HEK293 (cell line): ENCODE measurements around the gene M1AP.

Source experiments
- BCL11A ChIP-seq: fragments of 450-650 bp; formaldehyde crosslinking; IDR thresholded peaks from 2 replicates; pipeline ENCODE4 v1.5.1; 2016; ENCODE audit warnings: low read depth, missing biosample characterization, missing genetic modification characterization
- GLIS2 ChIP-seq: fragments of 450-650 bp; formaldehyde crosslinking; IDR thresholded peaks from 2 replicates; pipeline ENCODE4 v1.5.1; 2016; ENCODE audit warnings: missing biosample characterization, missing genetic modification characterization
- PRDM1 ChIP-seq: fragments of 450-650 bp; formaldehyde crosslinking; IDR thresholded peaks from 2 replicates; pipeline ENCODE4; 2016; ENCODE audit warnings: missing biosample characterization, missing genetic modification characterization
- REST ChIP-seq: fragments of 450-650 bp; formaldehyde crosslinking; IDR thresholded peaks from 2 replicates; pipeline ENCODE4 v1.5.1; 2016; ENCODE audit warnings: missing biosample characterization, missing genetic modification characterization
- ZFP69B ChIP-seq: fragments of 450-650 bp; formaldehyde crosslinking; IDR thresholded peaks from 2 replicates; pipeline ENCODE4 v1.5.1; 2016; ENCODE audit warnings: missing biosample characterization, missing genetic modification characterization
- ZNF121 ChIP-seq: fragments of 450-650 bp; formaldehyde crosslinking; IDR thresholded peaks from 2 replicates; pipeline ENCODE4 v1.5.1; 2016; ENCODE audit warnings: missing biosample characterization, missing genetic modification characterization
- ZNF133 ChIP-seq: fragments of 450-650 bp; formaldehyde crosslinking; IDR thresholded peaks from 2 replicates; pipeline ENCODE4 v1.5.1; 2016; ENCODE audit warnings: missing biosample characterization, missing genetic modification characterization
- ZNF138 ChIP-seq: fragments of 450-650 bp; formaldehyde crosslinking; IDR thresholded peaks from 2 replicates; pipeline ENCODE4 v1.5.1; 2016; ENCODE audit warnings: missing biosample characterization, missing genetic modification characterization, borderline replicate concordance
- ZNF174 ChIP-seq: fragments of 450-650 bp; formaldehyde crosslinking; IDR thresholded peaks from 2 replicates; pipeline ENCODE4 v1.5.0; 2017; ENCODE audit warnings: missing biosample characterization, mild to moderate bottlenecking, missing genetic modification characterization
- ZNF521 ChIP-seq: fragments of 450-650 bp; formaldehyde crosslinking; IDR thresholded peaks from 2 replicates; pipeline ENCODE4 v1.5.1; 2017; ENCODE audit warnings: missing biosample characterization, mild to moderate bottlenecking, missing genetic modification characterization
- ZNF610 ChIP-seq: fragments of 450-650 bp; formaldehyde crosslinking; IDR thresholded peaks from 2 replicates; pipeline ENCODE4 v1.5.1; 2016; ENCODE audit warnings: missing biosample characterization, missing genetic modification characterization, borderline replicate concordance
- ZSCAN4 ChIP-seq: fragments of 450-650 bp; formaldehyde crosslinking; IDR thresholded peaks from 2 replicates; pipeline ENCODE4 v1.5.1; 2017; ENCODE audit warnings: missing biosample characterization, missing genetic modification characterization
- TF ChIP-seq, protein P1 (sequence below): fragments of 450-650 bp; formaldehyde crosslinking; IDR thresholded peaks from 2 replicates; pipeline ENCODE4 v1.5.1; 2016; ENCODE audit warnings: missing biosample characterization, missing genetic modification characterization

GRCh38 chr2:74551530-74551929 lies 96.6 kb downstream of the M1AP start:
- TF ChIP-seq, protein P1, sequence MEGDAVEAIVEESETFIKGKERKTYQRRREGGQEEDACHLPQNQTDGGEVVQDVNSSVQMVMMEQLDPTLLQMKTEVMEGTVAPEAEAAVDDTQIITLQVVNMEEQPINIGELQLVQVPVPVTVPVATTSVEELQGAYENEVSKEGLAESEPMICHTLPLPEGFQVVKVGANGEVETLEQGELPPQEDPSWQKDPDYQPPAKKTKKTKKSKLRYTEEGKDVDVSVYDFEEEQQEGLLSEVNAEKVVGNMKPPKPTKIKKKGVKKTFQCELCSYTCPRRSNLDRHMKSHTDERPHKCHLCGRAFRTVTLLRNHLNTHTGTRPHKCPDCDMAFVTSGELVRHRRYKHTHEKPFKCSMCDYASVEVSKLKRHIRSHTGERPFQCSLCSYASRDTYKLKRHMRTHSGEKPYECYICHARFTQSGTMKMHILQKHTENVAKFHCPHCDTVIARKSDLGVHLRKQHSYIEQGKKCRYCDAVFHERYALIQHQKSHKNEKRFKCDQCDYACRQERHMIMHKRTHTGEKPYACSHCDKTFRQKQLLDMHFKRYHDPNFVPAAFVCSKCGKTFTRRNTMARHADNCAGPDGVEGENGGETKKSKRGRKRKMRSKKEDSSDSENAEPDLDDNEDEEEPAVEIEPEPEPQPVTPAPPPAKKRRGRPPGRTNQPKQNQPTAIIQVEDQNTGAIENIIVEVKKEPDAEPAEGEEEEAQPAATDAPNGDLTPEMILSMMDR (tag by site-specific recombination), result no peak
- TF ChIP-seq PRDM1 (tag by site-specific recombination) (no peak), GLIS2 (tag by site-specific recombination) (no peak), ZNF133 (tag by site-specific recombination) (no peak), ZFP69B (no peak), BCL11A (tag by site-specific recombination) (no peak), ZNF521 (tag by site-specific recombination) (no peak), ZNF138 (tag by site-specific recombination) (no peak), ZSCAN4 (tag by site-specific recombination) (no peak), ZNF174 (no peak), ZNF610 (tag by site-specific recombination) (no peak), ZNF121 (tag by site-specific recombination) (no peak), REST (no peak)
